Liver (tissue), 9 donors: ENCODE results near the gene RASL10A. TPM values are rescaled to one million over a fixed set of nuclear protein-coding genes. Genes with fewer than 3 reads are reported as not detected.

Experiments
- DNase-seq: peaks from one replicate; pipeline ENCODE4 v3.0.0-alpha.2; 2017; ENCODE audit warnings: low spot score
- H3K27ac ChIP-seq, 2 donors: one replicate each; pipeline ENCODE4 v1.7.0; 2013; ENCODE audit warnings: inconsistent platforms in 2 of 2, low read length in 2 of 2, control low read depth in 1 of 2, low read depth in 1 of 2, mild to moderate bottlenecking in 1 of 2
- H3K27me3 ChIP-seq, 4 donors: one replicate each; pipeline versions ENCODE4 v1.6.1 to v1.7.0; 2013; ENCODE audit warnings: low read length in 3 of 4, inconsistent platforms in 1 of 4, mild to moderate bottlenecking in 1 of 4, moderate library complexity in 1 of 4; ENCODE audit not compliant: control insufficient read depth in 4 of 4, insufficient read depth in 4 of 4
- H3K36me3 ChIP-seq, 4 donors: one replicate each; pipeline versions ENCODE4 v1.6.1 to v1.7.0; 2013; ENCODE audit warnings: low read length in 3 of 4, mild to moderate bottlenecking in 3 of 4, low read depth in 1 of 4, moderate library complexity in 1 of 4; ENCODE audit not compliant: control insufficient read depth in 4 of 4, insufficient read depth in 3 of 4
- H3K4me1 ChIP-seq, 4 donors: one replicate each; pipeline versions ENCODE4 v1.6.1 to v1.7.0; 2013; ENCODE audit warnings: low read length in 3 of 4, mild to moderate bottlenecking in 3 of 4, moderate library complexity in 1 of 4; ENCODE audit not compliant: control insufficient read depth in 4 of 4, insufficient read depth in 4 of 4
- H3K4me3 ChIP-seq, 3 donors: one replicate each; pipeline versions ENCODE4 v1.6.1 to v1.7.0; 2013; ENCODE audit warnings: low read length in 3 of 3, control low read depth in 1 of 3, low read depth in 1 of 3, mild to moderate bottlenecking in 1 of 3
- H3K9ac ChIP-seq, 2 donors: one replicate each; pipeline ENCODE4 v1.7.0; 2013; ENCODE audit warnings: low read length in 2 of 2, mild to moderate bottlenecking in 2 of 2, moderate library complexity in 2 of 2, control low read depth in 1 of 2, low read depth in 1 of 2
- H3K9me3 ChIP-seq, 4 donors: one replicate each; pipeline versions ENCODE4 v1.6.1 to v1.7.0; 2013; ENCODE audit warnings: low read length in 3 of 4; ENCODE audit not compliant: control insufficient read depth in 4 of 4
- ATF3 ChIP-seq: IDR thresholded peaks from 2 replicates; pipeline ENCODE4 v1.6.1; 2016; ENCODE audit warnings: antibody characterized with exemption
- EGR1 ChIP-seq, 2 donors: IDR thresholded peaks; 2 replicates each; pipeline ENCODE4 v1.6.1; 2016 to 2018; ENCODE audit warnings: antibody characterized with exemption in 2 of 2, low read depth in 2 of 2
- FOXA1 ChIP-seq: IDR thresholded peaks from 2 replicates; pipeline ENCODE4 v1.6.1; 2016; ENCODE audit warnings: antibody characterized with exemption
- FOXA2 ChIP-seq: IDR thresholded peaks from 2 replicates; pipeline ENCODE4 v1.6.1; 2016; ENCODE audit warnings: antibody characterized with exemption
- GABPA ChIP-seq, 2 donors: IDR thresholded peaks in 1 of 2; conservative IDR thresholded peaks in 1 of 2; 2 replicates each; pipeline ENCODE4 v1.6.1; 2016; ENCODE audit warnings: antibody characterized with exemption in 2 of 2, mild to moderate bottlenecking in 1 of 2, moderate library complexity in 1 of 2
- HNF4A ChIP-seq, 2 donors: conservative IDR thresholded peaks; 2 replicates each; pipeline ENCODE4 v1.6.1; 2016; ENCODE audit warnings: antibody characterized with exemption in 2 of 2, mild to moderate bottlenecking in 2 of 2
- HNF4G ChIP-seq: IDR thresholded peaks from 2 replicates; pipeline ENCODE4 v1.6.1; 2016; ENCODE audit warnings: antibody characterized with exemption
- JUND ChIP-seq, 2 donors: IDR thresholded peaks; 2 replicates each; pipeline ENCODE4 v1.6.1; 2016; ENCODE audit warnings: antibody characterized with exemption in 2 of 2
- MAX ChIP-seq: IDR thresholded peaks from 2 replicates; pipeline ENCODE4 v1.6.1; 2016; ENCODE audit warnings: antibody characterized with exemption
- NR2F2 ChIP-seq: IDR thresholded peaks from 2 replicates; pipeline ENCODE4 v1.6.1; 2016; ENCODE audit warnings: antibody characterized with exemption
- RAD21 ChIP-seq, 2 donors: IDR thresholded peaks; 2 replicates each; pipeline ENCODE4 v1.6.1; 2016; ENCODE audit warnings: antibody characterized with exemption in 2 of 2, mild to moderate bottlenecking in 2 of 2
- REST ChIP-seq: IDR thresholded peaks from 2 replicates; pipeline ENCODE4 v1.6.1; 2016; ENCODE audit warnings: antibody characterized with exemption, mild to moderate bottlenecking
- RXRA ChIP-seq, 2 donors: IDR thresholded peaks; 2 replicates each; pipeline ENCODE4 v1.6.1; 2017 to 2018; ENCODE audit warnings: antibody characterized with exemption in 2 of 2, mild to moderate bottlenecking in 1 of 2
- SP1 ChIP-seq: IDR thresholded peaks from 2 replicates; pipeline ENCODE4 v1.6.1; 2018; ENCODE audit warnings: antibody characterized with exemption, mild to moderate bottlenecking
- TAF1 ChIP-seq: conservative IDR thresholded peaks from 2 replicates; pipeline ENCODE4 v1.6.1; 2016; ENCODE audit warnings: antibody characterized with exemption, mild to moderate bottlenecking
- YY1 ChIP-seq: IDR thresholded peaks from 2 replicates; pipeline ENCODE4 v1.6.1; 2016; ENCODE audit warnings: antibody characterized with exemption, mild to moderate bottlenecking
- ZBTB33 ChIP-seq: IDR thresholded peaks from 2 replicates; pipeline ENCODE4 v1.6.1; 2016; ENCODE audit warnings: antibody characterized with exemption
- WGBS: extraction: QIAGEN DNeasy Blood & Tissue Kit; methylation state at CpG from one replicate; pipeline ENCODE4 v1.1.7; 2013; 5-methylcytosine and 5-hydroxymethylcytosine counted together
- polyA plus RNA-seq, 2 donors: library from polyadenylated mRNA; stranded (reverse) in 1 of 2; unstranded in 1 of 2; fragments of 200-250 nt in 1 of 2; fragments of >200 nt in 1 of 2; fragmentation: Nextera tagmentation in 1 of 2; extraction: Ambion mirVana in 1 of 2; gene quantifications; one replicate each; pipeline versions ENCODE4 v1.2.1 to v1.2.3, GENCODE V29; 2013 to 2015
- total RNA-seq, 2 donors: library from RNA; depleted of rRNA; stranded (reverse); fragments of >200 nt; gene quantifications; one replicate each; pipeline ENCODE4 v1.2.3, GENCODE V29; 2014
- donor health status: healthy.
- donor health status: healthy.
- donor health status: healthy.
- donor health status: healthy.
- donor health status: healthy.

Gene RASL10A
- total and polyA plus RNA-seq, 4 donors, result 0.10 to 0.79 (median 0.47) TPM

GRCh38 chr22:29339381-29340235 is 24.1 kb upstream of the RASL10A start:
- no peak for TF ChIP-seq ATF3
- TF ChIP-seq GABPA (IDR thresholded peaks at IDR 0.05 in 1 of 2, conservative IDR thresholded peaks at IDR 0.05 in 1 of 2), result no peak
- TF ChIP-seq RAD21 (IDR thresholded peaks at IDR 0.05), result no peak
- TF ChIP-seq FOXA2, result no peak
- TF ChIP-seq YY1, result no peak
- no peak for TF ChIP-seq SP1
- TF ChIP-seq JUND (IDR thresholded peaks at IDR 0.05), result no peak
- no peak for TF ChIP-seq MAX
- TF ChIP-seq HNF4A (conservative IDR thresholded peaks at IDR 0.05), result no peak
- no peak for DNase-seq
- Histone ChIP-seq H3K9me3 (no peaks in the 10 kb centered on the region), H3K27me3 (no peaks in the 10 kb centered on the region), H3K4me3 (no peak overlapping the region), H3K36me3 (peaks cover 12 to 39% (median 19%) of the 10 kb centered on the region in 4 donors), H3K4me1 (peaks cover 8 to 51% (median 41%) of the 10 kb centered on the region in 4 donors), H3K9ac (no peak overlapping the region), H3K27ac (no peak overlapping the region)
- WGBS, result 97% methylated on average over 23 of the region's 23 CpGs

- DNase-seq, result no peak
- Histone ChIP-seq H3K36me3 (peaks cover 12 to 41% (median 19%) of the 10 kb centered on the region in 4 donors), H3K9me3 (no peaks in the 10 kb centered on the region), H3K9ac (no peak overlapping the region), H3K4me1 (peaks cover 5 to 45% (median 37%) of the 10 kb centered on the region in 4 donors), H3K27ac (no peak overlapping the region), H3K27me3 (no peaks in the 10 kb centered on the region), H3K4me3 (no peak overlapping the region)
- WGBS, result 87% methylated on average over 6 of the region's 6 CpGs
- TF ChIP-seq NR2F2 (no peak), JUND (IDR thresholded peaks at IDR 0.05) (no peak), HNF4A (conservative IDR thresholded peaks at IDR 0.05) (no peak), MAX (no peak), ZBTB33 (no peak), RAD21 (IDR thresholded peaks at IDR 0.05) (no peak), TAF1 (no peak), FOXA1 (no peak), ATF3 (no peak), REST (no peak), SP1 (no peak), RXRA (IDR thresholded peaks at IDR 0.05) (no peak), YY1 (no peak), GABPA (IDR thresholded peaks at IDR 0.05 in 1 of 2, conservative IDR thresholded peaks at IDR 0.05 in 1 of 2) (no peak), HNF4G (no peak), FOXA2 (no peak), EGR1 (IDR thresholded peaks at IDR 0.05; ENCODE audit: low read depth in 2 of 2) (no peak)
Observed at GRCh38 chr22:29338398-29338797, 22.9 kb upstream of the RASL10A start.
